GM06990 (cell line): Measurements from ENCODE around the gene STRN.
"Not testable (repeated sequence)": the region's sequence is repeated elsewhere in the genome, so short reads cannot be mapped to it uniquely, and the experiment has no call there.

Experiments used
- DNase-seq: peaks from one replicate; pipeline ENCODE4 v3.0.0-alpha.2; 2011; ENCODE audit not compliant: insufficient read length; ENCODE audit errors: extremely low read depth
- H3K27me3 ChIP-seq: replicated peaks from 2 replicates; pipeline ENCODE4 v1.6.0; 2011; ENCODE audit warnings: low read length; ENCODE audit not compliant: control insufficient read depth, insufficient read depth
- H3K36me3 ChIP-seq: 2 replicates; pipeline ENCODE4 v1.5.1; 2011; ENCODE audit warnings: low read length; ENCODE audit not compliant: control insufficient read depth, insufficient read depth
- H3K4me3 ChIP-seq: replicated peaks from 2 replicates; pipeline ENCODE4 v1.5.1; 2011; ENCODE audit warnings: low read depth, mild to moderate bottlenecking, control low read depth, low read length
- TF ChIP-seq, protein P1 (sequence below): IDR thresholded peaks from 2 replicates; pipeline ENCODE4 v1.5.1; 2011; ENCODE audit warnings: low read length, control low read depth, mild to moderate bottlenecking, inconsistent platforms; ENCODE audit not compliant: insufficient read depth, poor library complexity, severe bottlenecking

The STRN gene

DNA sequence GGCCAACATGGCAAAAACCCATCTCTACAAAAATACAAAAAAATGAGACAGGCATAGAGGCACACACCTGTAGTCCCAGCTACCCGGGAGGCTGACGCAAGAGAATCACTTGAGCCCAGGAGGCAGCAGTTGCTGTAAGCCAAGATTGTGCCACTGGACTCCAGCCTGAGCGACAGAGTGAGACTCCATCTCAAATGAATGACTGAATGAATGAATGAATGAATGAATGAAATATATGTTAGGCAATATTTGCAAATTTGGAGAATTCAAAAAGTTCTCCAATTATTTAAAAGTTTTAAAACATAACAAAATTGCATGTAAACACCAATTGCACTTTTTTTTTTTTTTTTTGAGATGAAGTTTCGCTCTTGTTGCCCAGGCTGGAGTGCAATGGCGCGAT is 61.7 kb downstream of the STRN start:
- Histone ChIP-seq H3K27me3 (no peaks in the 10 kb centered on the region), H3K36me3 (no peaks in the 10 kb centered on the region), H3K4me3 (no peak overlapping the region)
- DNase-seq = no peak
- TF ChIP-seq, protein P1, sequence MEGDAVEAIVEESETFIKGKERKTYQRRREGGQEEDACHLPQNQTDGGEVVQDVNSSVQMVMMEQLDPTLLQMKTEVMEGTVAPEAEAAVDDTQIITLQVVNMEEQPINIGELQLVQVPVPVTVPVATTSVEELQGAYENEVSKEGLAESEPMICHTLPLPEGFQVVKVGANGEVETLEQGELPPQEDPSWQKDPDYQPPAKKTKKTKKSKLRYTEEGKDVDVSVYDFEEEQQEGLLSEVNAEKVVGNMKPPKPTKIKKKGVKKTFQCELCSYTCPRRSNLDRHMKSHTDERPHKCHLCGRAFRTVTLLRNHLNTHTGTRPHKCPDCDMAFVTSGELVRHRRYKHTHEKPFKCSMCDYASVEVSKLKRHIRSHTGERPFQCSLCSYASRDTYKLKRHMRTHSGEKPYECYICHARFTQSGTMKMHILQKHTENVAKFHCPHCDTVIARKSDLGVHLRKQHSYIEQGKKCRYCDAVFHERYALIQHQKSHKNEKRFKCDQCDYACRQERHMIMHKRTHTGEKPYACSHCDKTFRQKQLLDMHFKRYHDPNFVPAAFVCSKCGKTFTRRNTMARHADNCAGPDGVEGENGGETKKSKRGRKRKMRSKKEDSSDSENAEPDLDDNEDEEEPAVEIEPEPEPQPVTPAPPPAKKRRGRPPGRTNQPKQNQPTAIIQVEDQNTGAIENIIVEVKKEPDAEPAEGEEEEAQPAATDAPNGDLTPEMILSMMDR = no peak

DNA sequence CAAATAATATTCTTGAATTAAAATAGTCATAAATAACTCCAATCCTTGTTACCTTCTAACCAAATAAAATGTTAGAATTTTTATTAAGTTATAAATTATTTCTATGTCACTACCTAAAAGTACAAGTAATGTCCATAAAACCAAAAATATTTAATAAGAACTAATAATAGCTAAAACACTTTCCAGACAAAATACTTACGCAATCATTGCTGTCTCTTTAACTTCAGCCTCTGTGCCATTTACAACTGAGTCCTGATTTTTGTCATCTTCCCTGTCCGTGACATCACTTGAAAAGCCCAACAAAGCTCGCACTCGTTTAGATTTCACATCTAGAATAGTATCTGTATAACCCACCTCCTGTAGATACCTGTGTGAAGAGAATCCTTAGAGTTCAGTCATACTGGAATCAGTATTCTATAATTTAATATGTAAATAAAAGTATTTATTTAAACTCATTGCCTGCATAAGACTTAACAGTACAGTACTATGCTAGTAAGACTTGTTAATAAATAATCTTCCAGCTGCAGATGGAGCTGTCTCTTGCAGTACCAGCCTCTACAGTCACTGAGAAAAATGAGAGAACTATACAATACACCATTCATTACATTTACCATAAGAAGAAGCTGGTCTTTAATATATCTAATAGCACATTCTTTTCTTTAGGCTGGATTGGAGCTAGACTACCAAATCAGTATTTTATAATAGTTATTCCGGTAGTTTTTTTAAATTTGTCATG is 63.8 kb downstream of the STRN start:
- no peaks in the 10 kb centered on the region for H3K27me3 ChIP-seq
- H3K4me3 ChIP-seq = no peak overlapping the region
- TF ChIP-seq, protein P1 = no peak
- DNase-seq = no peak
- H3K36me3 ChIP-seq = no peaks in the 10 kb centered on the region

DNA sequence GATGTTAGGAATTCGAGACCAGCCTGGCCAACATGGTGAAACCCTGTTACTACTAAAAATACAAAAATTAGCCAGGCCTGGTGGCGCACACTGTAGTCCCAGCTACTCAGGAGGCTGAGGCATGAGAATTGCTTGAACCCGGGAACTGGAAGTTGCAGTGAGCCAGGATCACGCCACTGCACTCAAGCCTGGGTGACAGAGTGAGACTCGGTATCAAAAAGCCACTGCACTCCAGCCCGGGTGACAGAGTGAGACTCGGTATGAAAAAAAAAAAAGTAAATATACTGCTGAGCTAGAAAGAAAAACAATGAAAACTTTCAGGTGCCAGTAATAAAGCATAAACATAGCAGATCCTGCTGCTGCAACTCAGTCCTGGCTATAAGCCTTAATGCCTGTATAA is 73.5 kb downstream of the STRN start:
- H3K27me3 ChIP-seq = no peaks in the 10 kb centered on the region
- TF ChIP-seq, protein P1 = no peak
- H3K4me3 ChIP-seq = no peak overlapping the region
- no peak for DNase-seq
- no peaks in the 10 kb centered on the region; the same call in 1 of the 2 replicates for H3K36me3 ChIP-seq

DNA sequence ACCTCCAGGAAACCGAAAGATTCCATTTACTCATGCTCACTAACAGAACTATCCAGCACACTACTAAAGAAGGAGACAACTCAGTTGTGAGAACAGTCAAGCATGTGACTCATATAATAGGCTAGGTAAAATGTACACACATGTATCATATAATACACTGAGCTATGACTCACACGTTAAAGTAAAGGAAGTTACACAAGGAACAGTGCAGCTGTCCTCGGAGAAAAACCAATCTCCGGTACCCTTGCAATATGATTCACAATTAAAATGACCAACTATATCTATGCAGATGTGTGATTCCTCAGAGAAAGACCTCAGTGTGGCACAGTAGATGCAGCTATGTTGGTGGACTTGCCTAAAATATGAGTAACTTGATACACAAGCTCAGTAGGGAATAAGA is 76.5 kb downstream of the STRN start:
- TF ChIP-seq, protein P1 = no peak
- Histone ChIP-seq H3K4me3 (no peak overlapping the region), H3K27me3 (no peaks in the 10 kb centered on the region), H3K36me3 (no peaks in the 10 kb centered on the region; the same call in 1 of the 2 replicates)
- DNase-seq = no peak

- not testable (repeated sequence) for H3K36me3 ChIP-seq, H3K27me3 ChIP-seq, H3K4me3 ChIP-seq, DNase-seq
These were observed 79.2 kb downstream of the STRN start for GRCh38 chr2:36887095-36887494.

- H3K27me3 ChIP-seq = no peaks in the 10 kb centered on the region
- TF ChIP-seq, protein P1 = no peak
- DNase-seq = no peak
- no peak overlapping the region for H3K4me3 ChIP-seq
- H3K36me3 ChIP-seq = peaks cover 1% of the 10 kb centered on the region
These were observed 79.7 kb downstream of the STRN start for GRCh38 chr2:36886664-36887063.
